NCI-H2227 (cell line): ENCODE measurements around the gene CDH22.
A peak's percentile ranks its signal among the peaks of the same experiment; 100 is the strongest.

Source experiments
- DNase-seq: peaks from one replicate; lab custom pipeline; 2025; ENCODE audit not compliant: unreplicated experiment; lab: John Stamatoyannopoulos, UW

Gene CDH22

GRCh38 chr20:46303176-46303956 is 4.9 kb downstream of the CDH22 start:
- DNase-seq, result no peak

- no peak for DNase-seq
Observed at GRCh38 chr20:46302106-46302505, 6.2 kb downstream of the CDH22 start.

GRCh38 chr20:46300281-46300680 is 8.0 kb downstream of the CDH22 start:
- peak; percentile 12 for DNase-seq

- no peak for DNase-seq
Observed at GRCh38 chr20:46299078-46299477, 9.2 kb downstream of the CDH22 start.

- no peak for DNase-seq
Observed at GRCh38 chr20:46298374-46298773, 9.9 kb downstream of the CDH22 start.

- DNase-seq, result no peak
Observed at GRCh38 chr20:46296526-46297250, 11.6 kb downstream of the CDH22 start.

GRCh38 chr20:46293084-46293483 is 15.2 kb downstream of the CDH22 start:
- DNase-seq, result no peak

- DNase-seq, result no peak
Observed at GRCh38 chr20:46291401-46291800, 16.9 kb downstream of the CDH22 start.

- DNase-seq, result no peak
Observed at GRCh38 chr20:46289432-46289831, 18.9 kb downstream of the CDH22 start.

- no peak for DNase-seq
Observed at GRCh38 chr20:46286977-46287376, 21.3 kb downstream of the CDH22 start.

- DNase-seq, result no peak
Observed at GRCh38 chr20:46286382-46286781, 21.9 kb downstream of the CDH22 start.

GRCh38 chr20:46285740-46286139 is 22.6 kb downstream of the CDH22 start:
- no peak for DNase-seq

GRCh38 chr20:46285072-46285471 is 23.2 kb downstream of the CDH22 start:
- no peak for DNase-seq

GRCh38 chr20:46284040-46284427 is 24.3 kb downstream of the CDH22 start:
- DNase-seq, result no peak

- no peak for DNase-seq
Observed at GRCh38 chr20:46283426-46284039, 24.8 kb downstream of the CDH22 start.

GRCh38 chr20:46282669-46283068 is 25.6 kb downstream of the CDH22 start:
- peak; percentile 21 for DNase-seq

- no peak for DNase-seq
Observed at GRCh38 chr20:46279103-46279502, 29.2 kb downstream of the CDH22 start.

GRCh38 chr20:46277602-46278001 is 30.7 kb downstream of the CDH22 start:
- DNase-seq, result no peak

GRCh38 chr20:46276531-46276930 is 31.8 kb downstream of the CDH22 start:
- DNase-seq, result no peak

GRCh38 chr20:46275091-46275490 is 33.2 kb downstream of the CDH22 start:
- no peak for DNase-seq

- no peak for DNase-seq
Observed at GRCh38 chr20:46273717-46274116, 34.6 kb downstream of the CDH22 start.
